HG02588 (cell line): Measurements from ENCODE around the gene LUC7L3.

Experiments
- ATAC-seq: cut with Tn5 transposase; IDR thresholded peaks from one replicate; pipeline ENCODE4 v1.9.1; 2021; ENCODE audit warnings: mild to moderate bottlenecking, moderate library complexity; ENCODE audit not compliant: unreplicated experiment

LUC7L3 gene

DNA sequence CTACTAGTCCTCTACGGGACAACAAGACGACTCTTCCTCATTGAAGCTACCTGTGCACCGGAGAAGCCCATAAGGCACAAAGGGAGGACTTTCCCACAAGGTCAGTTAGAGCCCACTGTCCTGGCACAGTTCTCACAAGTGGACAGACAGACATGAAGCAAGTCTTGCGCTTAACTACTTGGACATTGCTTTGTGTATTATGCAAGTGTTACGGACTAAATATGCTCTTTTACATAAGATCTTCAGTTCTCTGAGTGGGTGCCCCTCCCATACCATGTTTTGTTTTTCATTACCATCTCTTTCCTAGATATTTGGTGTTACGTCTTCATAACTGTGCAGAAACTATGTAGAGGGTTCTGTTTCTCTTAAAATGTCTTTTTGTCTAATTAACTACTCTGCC, 29.8 kb downstream of the LUC7L3 start:
- no peak for ATAC-seq

DNA sequence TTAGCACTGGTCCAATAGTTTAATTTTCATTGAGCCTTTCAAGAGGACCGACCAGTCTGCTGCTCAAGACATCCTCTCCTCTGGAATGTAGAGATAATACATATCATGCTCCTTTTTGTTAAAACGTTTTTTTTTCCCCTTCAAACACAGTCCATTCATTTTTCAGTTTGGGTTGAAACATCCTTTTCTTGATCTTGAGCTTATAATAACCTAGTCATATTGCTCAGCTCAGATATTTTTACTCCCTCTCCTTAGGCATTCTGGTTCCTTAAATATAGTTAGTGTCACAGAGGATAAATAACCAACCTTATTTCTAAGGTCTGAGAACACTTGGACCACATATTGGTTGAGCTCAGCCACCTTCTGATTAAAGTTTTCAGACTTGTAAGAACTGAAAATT, 35.1 kb downstream of the LUC7L3 start:
- ATAC-seq: no peak

DNA sequence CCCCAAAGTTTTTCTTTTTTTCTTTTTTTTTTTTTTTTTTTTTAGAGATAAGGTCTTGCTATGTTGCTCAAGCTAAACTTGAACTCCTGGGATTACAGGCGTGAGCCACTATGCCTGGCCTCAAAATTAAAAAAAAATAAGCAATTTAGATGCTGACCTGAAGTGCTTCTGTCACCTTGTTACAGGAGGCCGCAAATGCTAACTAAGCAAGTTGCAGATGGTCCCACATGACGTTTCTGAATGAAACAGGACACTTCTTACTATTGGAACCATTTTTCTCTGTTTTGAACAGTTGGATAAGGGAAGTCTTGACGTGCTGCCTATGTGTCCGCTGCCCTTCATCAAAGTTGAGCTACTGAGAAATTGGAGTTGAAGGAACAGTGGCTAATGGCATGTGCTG, 39.1 kb downstream of the LUC7L3 start:
- no peak for ATAC-seq

DNA sequence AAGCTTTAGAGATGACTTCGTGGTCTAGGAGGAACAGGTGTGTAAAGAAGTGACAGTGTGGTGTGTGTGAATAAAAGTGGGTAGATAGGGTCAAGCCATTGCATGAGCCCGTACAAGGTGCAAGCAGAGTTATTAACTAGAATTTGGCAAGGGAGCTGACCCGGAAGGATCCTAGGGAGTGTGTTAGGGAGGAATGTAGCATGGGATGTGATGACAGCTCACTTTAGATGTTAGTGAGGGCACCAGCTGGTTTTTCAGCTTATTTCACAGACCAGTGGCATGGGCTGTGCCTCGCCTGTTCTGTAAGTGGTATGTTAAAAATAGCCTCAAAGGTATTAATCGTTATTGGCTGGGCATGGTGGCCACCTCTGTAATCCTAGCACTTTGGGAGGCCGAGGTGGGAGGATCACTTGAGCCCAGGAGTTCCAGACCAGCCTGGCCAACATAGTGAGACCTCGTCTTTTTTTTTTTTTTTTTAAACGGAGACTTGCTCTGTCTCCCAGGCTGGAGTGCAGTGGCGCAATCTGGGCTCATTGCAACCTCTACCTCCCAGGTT, 39.7 kb downstream of the LUC7L3 start:
- ATAC-seq: no peak

DNA sequence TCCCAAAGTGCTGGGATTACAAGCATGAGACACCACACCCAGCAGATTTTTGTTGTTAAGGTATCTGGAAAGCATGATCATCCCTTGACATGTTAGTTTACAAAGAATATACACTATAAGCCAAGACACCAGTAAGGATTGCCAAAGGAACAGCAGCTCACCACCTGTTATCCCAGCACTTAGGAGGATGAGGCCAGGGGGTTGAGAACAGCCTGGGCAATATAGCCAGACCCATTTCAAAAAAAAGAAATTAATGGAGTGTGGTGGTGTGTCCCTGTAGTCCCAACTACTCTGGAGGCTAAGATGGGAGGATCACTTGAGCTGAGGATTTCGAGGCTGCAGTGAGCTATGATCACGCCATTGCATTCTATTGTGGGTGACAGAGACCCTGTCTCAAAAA, 42.8 kb downstream of the LUC7L3 start:
- ATAC-seq: no peak

DNA sequence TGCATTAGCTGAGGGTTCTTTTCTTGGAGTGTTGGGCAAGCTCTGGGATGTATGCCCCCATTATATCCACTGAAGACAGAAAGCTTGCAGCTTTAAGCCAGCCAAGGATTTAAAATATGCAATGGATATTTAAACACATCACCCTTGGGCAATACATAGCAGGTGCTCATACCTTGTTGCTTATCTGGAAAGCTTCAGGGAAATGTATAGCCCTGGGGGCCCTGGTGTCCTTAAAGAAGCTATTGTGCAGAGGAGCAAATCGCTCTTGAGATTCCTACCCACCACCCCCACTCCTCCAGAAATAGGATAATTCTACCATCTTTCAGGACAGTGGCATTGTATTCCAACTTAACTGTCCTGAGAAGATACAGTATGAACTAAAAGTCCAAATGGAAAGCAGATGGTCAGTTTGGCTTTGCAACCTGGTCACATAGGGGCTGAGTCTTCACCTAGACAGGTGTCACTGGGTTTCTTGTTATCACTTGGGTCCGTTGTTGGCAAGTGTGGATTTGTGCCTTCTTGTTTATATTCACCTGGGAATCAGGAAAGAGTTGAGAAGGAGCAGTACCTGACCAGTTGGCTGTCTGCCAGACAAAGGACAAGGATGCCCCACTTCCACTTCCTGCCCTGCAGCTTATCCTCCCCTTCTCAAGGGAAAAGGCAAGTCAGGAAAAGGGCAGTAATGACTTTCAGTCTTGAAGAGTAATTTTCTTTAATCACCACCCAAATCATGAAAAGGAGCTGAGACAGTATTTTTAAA, 44.5 kb downstream of the LUC7L3 start:
- ATAC-seq: no peak

DNA sequence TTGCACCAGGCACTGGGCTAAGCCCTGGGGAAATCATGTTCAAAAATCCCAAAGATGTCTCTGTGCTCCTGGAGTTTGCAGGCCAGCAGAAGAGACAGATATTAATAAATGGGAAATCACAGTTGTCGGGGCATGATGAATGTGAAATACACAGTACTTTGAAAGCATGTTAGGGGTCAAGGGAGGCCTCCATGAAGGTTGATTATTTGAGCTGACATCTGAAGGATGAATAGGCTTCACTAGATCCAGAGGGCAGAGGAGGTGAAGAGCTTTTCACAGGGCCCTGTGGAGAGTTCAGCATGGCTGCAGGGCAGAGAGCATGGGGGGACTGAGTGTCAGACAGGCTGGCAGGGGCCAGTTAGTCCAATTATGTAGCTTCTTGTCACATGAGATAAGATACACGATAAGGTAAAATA, 45.3 kb downstream of the LUC7L3 start:
- no peak for ATAC-seq

DNA sequence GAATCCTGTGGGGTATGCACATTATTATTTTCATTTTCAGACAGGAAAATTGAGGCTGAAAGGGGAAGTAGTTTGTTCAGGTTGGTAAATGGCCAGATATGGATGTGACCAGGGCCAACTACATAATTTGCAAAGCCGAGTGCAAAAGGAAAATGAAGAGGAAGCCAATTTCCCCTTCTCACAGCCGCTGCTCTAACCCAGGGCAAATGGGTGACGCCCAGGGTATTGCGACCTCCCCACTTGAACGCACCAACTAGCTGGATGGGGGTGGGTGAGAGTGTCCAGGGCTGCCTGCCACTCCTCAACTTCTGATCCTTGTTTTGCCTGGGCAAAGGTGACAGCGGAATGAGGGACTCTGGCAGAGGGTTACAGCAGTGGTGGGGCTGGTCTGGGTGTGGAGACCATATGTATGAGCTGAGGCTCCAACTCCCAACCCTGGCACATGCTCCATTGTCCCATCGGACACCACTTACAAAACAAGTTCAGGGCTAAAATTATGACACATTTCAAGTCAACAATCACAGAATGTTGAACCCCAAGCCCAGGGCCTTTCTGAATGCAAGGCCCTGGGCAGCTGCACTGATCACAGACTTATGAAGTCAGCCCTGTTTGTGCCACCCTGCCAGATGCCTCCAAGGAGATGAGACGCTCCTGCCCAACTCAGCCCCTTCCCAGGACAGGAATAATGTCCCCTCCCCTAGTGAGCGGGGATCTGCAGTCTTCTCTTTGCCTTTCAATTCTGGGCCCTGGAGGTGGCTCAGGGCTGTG, 46.2 kb downstream of the LUC7L3 start:
- ATAC-seq: no peak

DNA sequence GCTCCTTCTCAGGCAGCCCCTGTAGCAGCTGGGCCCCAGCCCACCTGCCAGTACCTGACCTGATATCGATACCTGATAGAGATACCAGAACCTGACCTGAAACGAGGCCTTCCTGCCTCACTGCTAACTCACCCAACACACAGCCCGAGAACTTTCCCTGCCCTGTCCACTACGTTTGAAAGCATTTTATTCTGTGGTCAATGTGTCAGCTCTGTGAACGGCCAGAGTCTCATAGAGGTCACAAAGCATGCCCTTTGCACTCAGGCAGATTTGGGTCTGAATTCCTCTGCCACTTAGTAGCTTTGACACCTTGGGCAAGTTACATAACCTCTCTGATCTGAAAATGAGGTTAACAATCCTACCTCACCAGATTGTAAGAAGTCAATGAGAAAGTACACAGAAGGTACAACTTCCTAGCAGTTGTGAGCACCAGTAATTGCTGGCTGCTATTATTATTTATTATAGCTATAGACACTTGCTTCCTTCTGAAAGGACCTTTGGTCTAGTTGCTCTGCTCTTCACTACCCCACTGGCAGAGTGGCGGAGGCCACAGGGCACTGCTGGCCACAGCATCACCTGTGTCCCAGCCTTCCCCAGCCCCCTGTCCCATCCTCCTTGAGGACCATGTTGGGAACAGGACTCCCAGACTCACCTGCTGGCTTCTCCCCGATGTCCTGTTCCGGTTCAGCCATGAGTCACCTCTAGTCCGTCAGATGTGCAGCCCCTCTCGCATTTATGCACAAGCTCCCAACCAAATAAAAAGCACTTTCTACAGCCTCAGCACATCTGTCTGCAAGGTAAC, 47.0 kb downstream of the LUC7L3 start:
- no peak for ATAC-seq

DNA sequence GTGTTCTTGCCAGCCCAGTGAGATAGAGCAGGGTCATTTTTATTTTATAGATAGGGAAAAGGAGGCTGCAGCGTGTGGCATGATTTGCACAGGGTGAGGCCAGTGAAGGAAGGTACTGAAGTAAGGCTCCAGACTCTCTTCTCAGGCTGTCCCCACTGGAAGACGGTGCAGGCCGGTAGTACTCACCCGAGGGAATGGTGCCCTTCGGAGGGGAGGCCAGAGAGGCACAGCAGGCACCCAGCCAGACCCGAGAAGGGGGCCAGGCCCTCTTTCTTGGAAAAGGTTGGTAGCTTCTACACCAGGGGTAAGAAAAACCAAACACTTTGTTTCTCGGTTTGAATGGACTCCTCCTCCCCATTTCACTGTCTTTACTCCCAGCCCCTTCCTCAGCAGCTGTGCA, 47.6 kb downstream of the LUC7L3 start:
- no peak for ATAC-seq

DNA sequence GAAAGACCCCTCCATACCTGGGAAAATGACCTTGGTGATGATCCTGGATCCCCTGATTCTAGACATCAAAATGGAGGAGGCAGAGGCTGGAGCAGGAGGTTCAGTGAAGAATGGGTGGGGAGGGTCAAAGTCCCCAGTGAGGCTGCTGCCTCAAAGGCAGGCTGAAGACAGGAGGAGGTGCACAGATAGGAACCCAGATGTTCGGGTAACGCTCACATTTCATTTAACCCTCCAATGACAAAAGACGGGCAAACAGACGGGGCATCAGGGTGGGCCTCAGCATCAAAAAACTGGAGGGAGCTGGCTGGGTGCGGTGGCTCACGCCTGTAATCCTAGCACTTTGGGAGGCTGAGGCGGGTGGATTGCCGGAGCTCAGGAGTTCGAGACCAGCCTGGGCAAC, 48.0 kb downstream of the LUC7L3 start, which contains the start of gene ANKRD40CL:
ANKRD40CL (minus strand) TSS at position 73 of the 400 bp plus-strand sequence. CDS start 605 bp downstream, outside the sequence.
- no peak for ATAC-seq

DNA sequence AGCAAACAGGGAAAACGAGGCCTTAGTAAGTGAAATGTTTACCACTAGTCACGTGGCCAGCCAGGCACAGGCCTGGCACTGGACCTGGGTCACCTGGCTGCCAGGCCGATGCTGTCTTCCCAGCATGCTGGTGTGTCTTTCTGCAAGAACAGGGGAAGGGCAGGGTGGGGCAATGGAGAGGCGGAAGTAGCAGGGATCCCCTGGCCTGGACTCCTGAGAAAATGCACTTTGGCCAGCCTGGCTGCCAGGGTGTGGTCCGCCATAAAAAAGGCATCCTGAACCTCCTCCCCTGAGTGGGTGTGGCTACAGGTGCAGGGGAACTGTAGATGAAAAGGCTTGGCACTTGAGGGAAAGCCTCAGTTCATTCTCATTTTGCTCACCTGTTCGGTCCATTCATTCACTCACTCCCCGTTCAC, 49.0 kb downstream of the LUC7L3 start:
- no peak for ATAC-seq

DNA sequence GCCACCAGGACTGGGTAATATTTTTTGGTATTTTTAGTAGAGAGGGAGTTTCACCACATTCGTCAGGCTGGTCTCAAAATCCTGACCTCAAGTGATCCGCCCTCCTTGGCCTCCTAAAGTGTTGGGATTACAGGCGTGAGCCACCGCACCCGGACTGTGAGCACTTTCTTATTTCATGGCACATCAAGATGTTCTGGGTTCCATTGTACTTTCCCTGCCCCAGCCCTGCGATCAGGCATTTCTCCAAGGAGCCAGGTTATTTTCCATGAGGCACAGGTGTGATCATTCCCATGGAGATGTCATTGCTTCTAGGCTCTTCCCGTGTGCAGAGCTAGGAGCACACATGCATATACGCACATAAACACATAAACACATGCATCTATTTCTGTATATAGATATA, 50.5 kb downstream of the LUC7L3 start:
- ATAC-seq: no peak

DNA sequence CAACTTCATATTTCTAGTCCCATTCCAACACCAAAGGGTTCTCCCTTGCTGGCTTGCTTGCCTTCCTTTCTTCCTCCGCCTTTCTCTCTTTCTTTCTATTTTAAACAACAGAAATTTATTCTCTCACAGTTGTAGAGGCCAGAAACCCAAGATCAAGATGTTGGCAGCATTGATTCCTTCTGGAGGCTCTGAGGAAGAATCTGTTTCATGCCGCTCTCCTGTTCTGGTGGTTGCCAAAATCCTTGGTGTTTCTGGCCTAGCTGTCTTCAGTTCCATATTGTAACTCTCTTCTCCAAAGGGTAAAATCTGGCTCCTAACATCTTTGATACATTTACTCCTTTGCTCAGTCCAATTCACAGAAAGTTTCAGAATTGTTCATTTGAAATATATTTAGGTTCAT, 50.9 kb downstream of the LUC7L3 start:
- ATAC-seq: no peak

DNA sequence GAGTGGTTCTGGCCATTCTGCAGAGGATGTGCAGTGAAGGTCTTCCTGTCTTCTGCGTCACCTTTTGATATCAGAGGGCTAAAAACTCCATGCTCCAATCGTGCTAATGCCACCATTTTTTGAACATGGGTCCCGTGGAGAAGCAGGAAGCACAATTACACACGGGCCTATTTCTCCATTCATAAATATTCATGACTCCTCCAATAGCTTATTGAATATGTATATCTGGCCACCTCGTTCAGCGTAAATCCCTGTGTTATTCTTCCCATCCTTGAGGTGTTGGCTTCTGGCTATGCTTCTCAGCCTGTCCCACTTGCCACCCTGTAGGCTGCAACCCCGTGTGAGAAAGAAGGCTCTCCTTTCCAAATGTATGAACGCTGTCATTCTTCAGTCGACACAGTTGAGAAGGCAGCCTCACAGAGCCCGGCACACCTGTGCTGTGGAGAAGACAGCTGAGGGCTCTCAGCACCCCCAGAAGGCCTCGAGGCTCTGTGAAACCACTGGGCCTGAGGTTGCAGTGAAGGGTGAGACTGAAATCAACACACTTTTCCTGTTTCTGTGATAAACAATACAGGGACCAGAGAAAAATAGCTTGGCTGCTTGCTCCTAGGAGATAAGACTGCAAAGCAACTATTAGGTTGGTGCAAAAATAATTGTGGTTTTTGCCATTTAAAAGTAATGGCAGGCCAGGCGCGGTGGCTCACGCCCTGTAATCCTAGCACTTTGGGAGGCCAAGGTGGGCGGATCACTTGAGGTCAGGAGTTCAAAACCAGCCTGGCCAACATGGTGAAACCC, 52.8 kb downstream of the LUC7L3 start:
- no peak for ATAC-seq

DNA sequence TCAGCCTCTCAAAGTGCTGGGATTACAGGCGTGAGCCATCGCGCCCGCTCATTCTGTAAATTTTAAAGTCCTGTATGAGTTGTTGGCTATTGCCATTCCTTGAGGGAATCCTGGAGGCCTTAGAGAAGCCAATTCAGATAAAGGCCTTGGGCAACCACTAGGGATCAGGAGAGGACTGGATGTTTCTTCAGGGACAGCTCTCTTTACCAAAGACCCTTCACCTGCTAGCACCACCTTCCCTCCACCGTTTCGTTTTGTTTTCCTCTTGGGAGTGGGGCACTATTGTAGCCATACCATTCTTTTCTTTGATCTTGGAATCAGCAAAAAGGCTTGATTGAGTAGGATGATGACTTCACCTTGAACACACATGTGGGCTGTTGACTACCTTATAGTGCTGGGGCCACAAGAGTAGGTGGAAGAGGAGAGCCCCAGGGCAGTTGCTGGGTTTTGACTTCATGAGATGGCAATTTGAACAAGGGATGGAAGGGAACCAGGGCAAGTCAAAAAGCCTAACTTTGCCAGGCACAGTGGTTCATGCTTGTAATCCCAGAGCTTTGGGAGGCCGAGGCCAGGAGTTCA, 54.9 kb downstream of the LUC7L3 start:
- no peak for ATAC-seq

DNA sequence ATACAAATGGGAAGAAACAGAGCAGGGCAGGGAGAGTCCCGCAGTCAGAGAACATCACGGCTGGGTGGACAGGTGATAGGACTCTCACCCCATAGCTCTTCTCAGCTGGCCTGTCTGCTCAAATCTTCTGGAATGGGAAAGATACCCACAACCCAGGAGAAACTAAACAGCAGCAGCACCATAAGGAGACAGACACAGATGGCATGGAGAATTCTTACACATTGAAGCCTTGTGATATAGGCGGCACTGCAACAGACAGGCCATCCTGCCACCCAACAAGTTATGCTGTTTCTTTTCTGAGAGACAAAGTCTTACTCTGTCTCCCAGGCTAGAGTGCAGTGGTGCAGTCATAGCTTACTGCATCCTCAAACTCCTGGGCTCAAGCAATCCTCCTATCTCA, 56.5 kb downstream of the LUC7L3 start:
- ATAC-seq: no peak

DNA sequence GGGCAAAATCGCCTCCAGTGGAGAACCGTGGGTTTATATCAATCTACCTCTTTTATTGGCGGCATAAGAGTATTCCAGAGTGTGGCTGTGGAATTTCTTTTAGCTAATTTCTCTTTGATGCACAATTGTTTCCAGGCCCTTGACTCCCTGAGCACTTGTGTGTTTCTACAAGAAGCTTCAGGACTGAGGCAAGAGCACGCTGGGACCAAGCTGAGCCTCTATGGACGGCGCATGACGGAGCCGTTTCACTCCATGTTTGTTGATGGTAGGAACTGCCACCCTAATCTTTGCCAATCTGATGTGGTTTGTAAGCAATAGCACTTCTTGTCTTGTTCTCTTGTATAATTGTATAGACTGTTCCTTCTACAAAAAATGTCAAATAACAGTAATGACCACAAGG, 59.1 kb downstream of the LUC7L3 start:
- ATAC-seq: no peak

DNA sequence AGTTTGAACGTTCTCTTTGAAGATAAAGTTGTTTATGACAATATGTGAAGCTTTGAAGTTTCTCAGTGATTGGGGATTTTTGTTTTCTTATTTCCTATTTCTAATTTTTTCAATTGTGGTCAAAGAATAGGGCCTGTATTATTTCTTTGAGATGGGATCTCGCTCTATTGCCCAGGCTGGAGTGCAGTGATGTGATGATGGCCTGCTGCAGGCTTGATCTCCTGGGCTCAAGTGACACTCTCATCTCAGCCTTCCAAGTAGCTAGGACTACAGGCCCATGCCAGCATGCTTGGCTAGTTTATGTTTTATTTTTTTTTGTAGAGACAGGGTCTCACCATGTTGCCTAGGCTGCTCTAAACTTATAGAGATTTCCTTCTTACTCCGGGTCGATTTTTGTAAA, 59.6 kb downstream of the LUC7L3 start:
- ATAC-seq: no peak

DNA sequence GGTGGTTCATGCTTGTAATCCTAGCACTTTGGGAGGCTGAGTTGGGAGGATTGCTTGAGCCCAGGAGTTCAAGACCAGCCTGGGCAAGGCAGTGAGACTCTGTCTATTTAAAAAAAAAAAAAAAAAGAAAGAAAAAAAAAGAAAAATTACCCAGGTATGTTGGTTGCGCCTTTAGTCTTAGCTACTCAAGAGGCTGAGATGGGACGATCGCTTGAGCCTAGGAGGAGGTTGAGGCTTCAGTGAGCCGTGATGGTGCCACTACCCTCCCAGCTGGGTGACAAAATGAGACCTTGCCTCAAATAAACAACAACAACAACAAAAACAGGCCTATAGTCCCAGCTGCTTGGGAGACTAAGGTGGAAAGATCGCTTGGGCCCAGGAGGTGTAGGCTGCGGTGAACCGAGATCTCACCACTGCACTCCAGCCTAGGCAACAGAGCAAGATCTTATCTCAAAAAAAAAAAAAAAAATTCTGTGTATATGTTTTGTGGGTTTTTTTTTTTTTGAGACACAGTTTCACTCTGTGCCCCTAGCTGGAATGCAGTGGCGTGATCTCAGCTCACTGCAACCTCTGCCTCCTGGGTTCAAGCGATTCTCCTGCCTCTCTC, 60.4 kb downstream of the LUC7L3 start:
- no peak for ATAC-seq
